HUES64 (cell line): ENCODE measurements around the gene MAST4.

Experiments
- H3K27ac ChIP-seq: 2 replicates; pipeline ENCODE4 v1.7.0; 2013; ENCODE audit warnings: low read depth, low read length, inconsistent platforms
- H3K27me3 ChIP-seq: 2 replicates; pipeline ENCODE4 v1.6.1; 2013; ENCODE audit warnings: mild to moderate bottlenecking, low read length; ENCODE audit not compliant: insufficient read depth
- H3K36me3 ChIP-seq: 2 replicates; pipeline ENCODE4 v1.6.1; 2013; ENCODE audit warnings: mild to moderate bottlenecking, low read length; ENCODE audit not compliant: insufficient read depth
- H3K4me1 ChIP-seq: 2 replicates; pipeline ENCODE4 v1.6.1; 2013; ENCODE audit warnings: mild to moderate bottlenecking, low read length, moderate library complexity; ENCODE audit not compliant: insufficient read depth
- H3K4me3 ChIP-seq: 2 replicates; pipeline ENCODE4 v1.5.1; 2013; ENCODE audit warnings: mild to moderate bottlenecking, low read length, moderate library complexity
- H3K9ac ChIP-seq: 2 replicates; pipeline ENCODE4 v1.6.1; 2013; ENCODE audit warnings: mild to moderate bottlenecking, low read depth, low read length
- H3K9me3 ChIP-seq: 2 replicates; pipeline ENCODE4 v1.6.1; 2013; ENCODE audit warnings: low read depth, low read length; ENCODE audit not compliant: insufficient read depth
- WGBS: fragments of 150-250, 120-280 bp; methylation state at CpG from one replicate; pipeline ENCODE4 v1.1.7; 2013; ENCODE audit warnings: missing lambda C conversion rate; 5-methylcytosine and 5-hydroxymethylcytosine counted together

The MAST4 gene

GRCh38 chr5:66994790-66995189 is 398.6 kb downstream of the MAST4 start:
- no peaks in the 10 kb centered on the region for H3K27me3 ChIP-seq
- no peak overlapping the region for H3K4me3 ChIP-seq
- H3K27ac ChIP-seq, result no peak overlapping the region
- WGBS, result 83% methylated on average over 1 of the region's 2 CpGs
- no peaks in the 10 kb centered on the region for H3K4me1 ChIP-seq
- no peaks in the 10 kb centered on the region for H3K9me3 ChIP-seq
- no peak overlapping the region for H3K9ac ChIP-seq
- no peaks in the 10 kb centered on the region for H3K36me3 ChIP-seq

GRCh38 chr5:67000794-67001475 is 404.7 kb downstream of the MAST4 start:
- Histone ChIP-seq H3K27me3 (peaks cover 12% of the 10 kb centered on the region; the same call in 1 of the 2 replicates), H3K9ac (no peak overlapping the region), H3K4me3 (no peak overlapping the region), H3K36me3 (no peaks in the 10 kb centered on the region), H3K27ac (no peak overlapping the region), H3K4me1 (peaks cover 15% of the 10 kb centered on the region), H3K9me3 (no peaks in the 10 kb centered on the region)
- 93% methylated on average over 2 of the region's 3 CpGs for whole genome bisulfite sequencing

- H3K36me3 ChIP-seq, result no peaks in the 10 kb centered on the region
- H3K4me1 ChIP-seq, result peaks cover 15% of the 10 kb centered on the region
- H3K9ac ChIP-seq, result no peak overlapping the region
- H3K4me3 ChIP-seq, result peak overlapping the region; percentile 86
- no peak overlapping the region for H3K27ac ChIP-seq
- WGBS, result 82% methylated on average over 5 of the region's 6 CpGs
- peaks cover 18% of the 10 kb centered on the region; the same call in 1 of the 2 replicates for H3K27me3 ChIP-seq
- no peaks in the 10 kb centered on the region for H3K9me3 ChIP-seq
These were observed 406.9 kb downstream of the MAST4 start for GRCh38 chr5:67002832-67003684.

- peak overlapping the region; percentile 71 for H3K9ac ChIP-seq
- 6% methylated on average over 4 of the region's 4 CpGs for WGBS
- peaks cover 18% of the 10 kb centered on the region; the same call in 1 of the 2 replicates for H3K27me3 ChIP-seq
These were observed 407.4 kb downstream of the MAST4 start for GRCh38 chr5:67003685-67003934.

GRCh38 chr5:67003935-67004729 is 407.9 kb downstream of the MAST4 start:
- H3K9me3 ChIP-seq, result no peaks in the 10 kb centered on the region
- H3K9ac ChIP-seq, result peak overlapping the region; percentile 71
- under 1% methylated on average over 52 of the region's 54 CpGs for WGBS
- H3K36me3 ChIP-seq, result no peaks in the 10 kb centered on the region
- H3K4me3 ChIP-seq, result peak overlapping the region; percentile 86
- peaks cover 18% of the 10 kb centered on the region; the same call in 1 of the 2 replicates for H3K27me3 ChIP-seq
- peak overlapping the region; percentile 69 for H3K27ac ChIP-seq
- peaks cover 15% of the 10 kb centered on the region for H3K4me1 ChIP-seq

More at GRCh38 chr5:67003685-67003934, 407.4 kb downstream of the MAST4 start:
- H3K9me3 ChIP-seq, result no peaks in the 10 kb centered on the region
- H3K4me1 ChIP-seq, result peaks cover 15% of the 10 kb centered on the region
- H3K27ac ChIP-seq, result 0 out of 2 replicates have a peak overlapping the region, but pooled peaks have one; percentile 69
- no peaks in the 10 kb centered on the region for H3K36me3 ChIP-seq
- peak overlapping the region; percentile 86 for H3K4me3 ChIP-seq

GRCh38 chr5:67004730-67005350 is 408.6 kb downstream of the MAST4 start:
- Histone ChIP-seq H3K27me3 (peaks cover 18% of the 10 kb centered on the region; the same call in 1 of the 2 replicates), H3K27ac (peak overlapping the region; percentile 69), H3K9ac (peak overlapping the region; percentile 71), H3K4me3 (peak overlapping the region; percentile 86), H3K4me1 (peaks cover 15% of the 10 kb centered on the region), H3K36me3 (no peaks in the 10 kb centered on the region), H3K9me3 (no peaks in the 10 kb centered on the region)
- 3% methylated on average over 11 of the region's 11 CpGs for WGBS

- H3K27ac ChIP-seq, result no peak overlapping the region
- 98% methylated on average over 3 of the region's 3 CpGs for WGBS
- H3K4me1 ChIP-seq, result peaks cover 19% of the 10 kb centered on the region
- peaks cover 18% of the 10 kb centered on the region; the same call in 1 of the 2 replicates for H3K27me3 ChIP-seq
- peak overlapping the region; percentile 86 for H3K4me3 ChIP-seq
- H3K9ac ChIP-seq, result no peak overlapping the region
- H3K9me3 ChIP-seq, result no peaks in the 10 kb centered on the region
- H3K36me3 ChIP-seq, result no peaks in the 10 kb centered on the region
These were observed 409.7 kb downstream of the MAST4 start for GRCh38 chr5:67005737-67006499.

GRCh38 chr5:67006500-67006848 is 410.3 kb downstream of the MAST4 start:
- 100% methylated on average over 1 of the region's 3 CpGs for WGBS
- Histone ChIP-seq H3K9me3 (no peaks in the 10 kb centered on the region), H3K4me3 (no peak overlapping the region), H3K27me3 (peaks cover 18% of the 10 kb centered on the region; the same call in 1 of the 2 replicates), H3K4me1 (peaks cover 23% of the 10 kb centered on the region), H3K36me3 (no peaks in the 10 kb centered on the region), H3K9ac (no peak overlapping the region), H3K27ac (no peak overlapping the region)

GRCh38 chr5:67009028-67009427 is 412.8 kb downstream of the MAST4 start:
- 96% methylated on average over 1 of the region's 1 CpG for WGBS
- Histone ChIP-seq H3K4me1 (peaks cover 19% of the 10 kb centered on the region), H3K27ac (no peak overlapping the region)

GRCh38 chr5:67010684-67011409 is 414.7 kb downstream of the MAST4 start:
- no peak overlapping the region for H3K4me3 ChIP-seq
- no peaks in the 10 kb centered on the region for H3K9me3 ChIP-seq
- H3K27me3 ChIP-seq, result peaks cover 11% of the 10 kb centered on the region
- 79% methylated on average over 7 of the region's 8 CpGs for WGBS
- H3K36me3 ChIP-seq, result no peaks in the 10 kb centered on the region
- no peak overlapping the region for H3K9ac ChIP-seq
- H3K4me1 ChIP-seq, result peaks cover 17% of the 10 kb centered on the region
- no peak overlapping the region for H3K27ac ChIP-seq

More at GRCh38 chr5:67009028-67009427, 412.8 kb downstream of the MAST4 start:
- H3K27me3 ChIP-seq, result peaks cover 14% of the 10 kb centered on the region; the same call in 1 of the 2 replicates
- no peak overlapping the region for H3K4me3 ChIP-seq
- no peaks in the 10 kb centered on the region for H3K9me3 ChIP-seq
- H3K9ac ChIP-seq, result no peak overlapping the region
- no peaks in the 10 kb centered on the region for H3K36me3 ChIP-seq
